Thoracic aorta (tissue), 2 donors: ENCODE measurements around the gene KCNN1. TPM values are rescaled to one million over a fixed set of nuclear protein-coding genes. Genes with fewer than 3 reads are reported as not detected.
"Not testable (repeated sequence)": the region's sequence is repeated elsewhere in the genome, so short reads cannot be mapped to it uniquely, and the experiment has no call there.

ENCODE experiments used
- ATAC-seq: fragments of 150-250 bp; one replicate; pipeline ENCODE4 v1.8.0; 2017; ENCODE audit warnings: low read depth; ENCODE audit not compliant: insufficient number of reproducible peaks, low FRiP score
- DNase-seq: peaks from one replicate; pipeline ENCODE4 v3.0.0-alpha.2; 2020; ENCODE audit warnings: low spot score
- H3K27ac ChIP-seq, 2 donors: fragments of 200-600 bp; sonication (generic); 1 replicate in 1 of 2; 2 replicates in 1 of 2; pipeline ENCODE4 v1.5.1; 2016; ENCODE audit warnings: mild to moderate bottlenecking in 2 of 2, moderate library complexity in 2 of 2
- H3K27me3 ChIP-seq: fragments of 200-600 bp; sonication (generic); replicated peaks from 2 replicates; pipeline ENCODE4 v1.6.0; 2016; ENCODE audit warnings: mild to moderate bottlenecking; ENCODE audit not compliant: insufficient read depth
- H3K36me3 ChIP-seq: fragments of 200-600 bp; sonication (generic); one replicate; pipeline ENCODE4 v1.5.1; 2016
- H3K4me1 ChIP-seq, 2 donors: fragments of 200-600 bp; sonication (generic); 1 replicate in 1 of 2; 2 replicates in 1 of 2; pipeline versions ENCODE4 v1.5.1 to v1.6.0; 2016; ENCODE audit warnings: low read depth in 2 of 2, mild to moderate bottlenecking in 1 of 2; ENCODE audit not compliant: control insufficient read depth in 1 of 2
- H3K4me3 ChIP-seq: fragments of 200-600 bp; sonication (generic); 2 replicates; pipeline ENCODE4 v1.5.1; 2016; ENCODE audit warnings: mild to moderate bottlenecking
- H3K9me3 ChIP-seq: fragments of 200-600 bp; sonication (generic); 2 replicates; pipeline ENCODE4 v1.5.1; 2016
- total RNA-seq, 2 donors: library from RNA; depleted of rRNA; stranded (reverse); fragments of >200 nt; gene quantifications; one replicate each; pipeline versions ENCODE4 v1.1.0 to v1.2.3, GENCODE V29; 2016
- TF ChIP-seq, protein P1 (sequence below): fragments of 200-600 bp; sonication (generic); IDR thresholded peaks from one replicate; pipeline ENCODE4 v1.5.1; 2019; ENCODE audit warnings: antibody characterized with exemption

The KCNN1 gene
- total RNA-seq, 2 donors from 2014 or later, result 0.99 TPM; not detected in 1

GRCh38 chr19:18002347-18002850, 35.5 kb downstream of the KCNN1 start:
- DNase-seq (no peak), ATAC-seq (no peak)
- Histone ChIP-seq H3K27me3 (no peaks in the 10 kb centered on the region), H3K9me3 (no peaks in the 10 kb centered on the region), H3K4me3 (peak overlapping the region; percentile 78), H3K27ac (peak overlapping the region; percentile 87 to 90), H3K4me1 (peaks cover 7 to 23% of the 10 kb centered on the region in 2 donors), H3K36me3 (no peaks in the 10 kb centered on the region)
- TF ChIP-seq, protein P1, sequence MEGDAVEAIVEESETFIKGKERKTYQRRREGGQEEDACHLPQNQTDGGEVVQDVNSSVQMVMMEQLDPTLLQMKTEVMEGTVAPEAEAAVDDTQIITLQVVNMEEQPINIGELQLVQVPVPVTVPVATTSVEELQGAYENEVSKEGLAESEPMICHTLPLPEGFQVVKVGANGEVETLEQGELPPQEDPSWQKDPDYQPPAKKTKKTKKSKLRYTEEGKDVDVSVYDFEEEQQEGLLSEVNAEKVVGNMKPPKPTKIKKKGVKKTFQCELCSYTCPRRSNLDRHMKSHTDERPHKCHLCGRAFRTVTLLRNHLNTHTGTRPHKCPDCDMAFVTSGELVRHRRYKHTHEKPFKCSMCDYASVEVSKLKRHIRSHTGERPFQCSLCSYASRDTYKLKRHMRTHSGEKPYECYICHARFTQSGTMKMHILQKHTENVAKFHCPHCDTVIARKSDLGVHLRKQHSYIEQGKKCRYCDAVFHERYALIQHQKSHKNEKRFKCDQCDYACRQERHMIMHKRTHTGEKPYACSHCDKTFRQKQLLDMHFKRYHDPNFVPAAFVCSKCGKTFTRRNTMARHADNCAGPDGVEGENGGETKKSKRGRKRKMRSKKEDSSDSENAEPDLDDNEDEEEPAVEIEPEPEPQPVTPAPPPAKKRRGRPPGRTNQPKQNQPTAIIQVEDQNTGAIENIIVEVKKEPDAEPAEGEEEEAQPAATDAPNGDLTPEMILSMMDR, result no peak

DNA sequence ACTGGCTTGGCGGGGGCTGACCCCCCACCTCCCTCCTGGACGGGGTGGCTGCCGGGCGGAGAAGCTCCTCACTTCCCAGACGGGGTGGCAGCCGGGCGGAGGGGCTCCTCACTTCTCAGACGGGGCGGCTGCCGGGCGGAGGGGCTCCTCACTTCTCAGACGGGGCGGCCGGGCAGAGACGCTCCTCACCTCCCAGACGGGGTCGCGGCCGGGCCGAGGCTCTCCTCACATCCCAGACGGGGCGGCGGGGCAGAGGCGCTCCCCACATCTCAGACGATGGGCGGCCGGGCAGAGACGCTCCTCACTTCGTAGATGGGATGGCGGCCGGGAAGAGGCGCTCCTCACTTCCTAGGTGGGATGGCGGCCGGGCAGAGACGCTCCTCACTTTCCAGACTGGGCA, 38.8 kb downstream of the KCNN1 start:
- peaks cover 5 to 43% of the 10 kb centered on the region in 2 donors for H3K4me1 ChIP-seq
- H3K27me3 ChIP-seq, ATAC-seq: not testable (repeated sequence)

DNA sequence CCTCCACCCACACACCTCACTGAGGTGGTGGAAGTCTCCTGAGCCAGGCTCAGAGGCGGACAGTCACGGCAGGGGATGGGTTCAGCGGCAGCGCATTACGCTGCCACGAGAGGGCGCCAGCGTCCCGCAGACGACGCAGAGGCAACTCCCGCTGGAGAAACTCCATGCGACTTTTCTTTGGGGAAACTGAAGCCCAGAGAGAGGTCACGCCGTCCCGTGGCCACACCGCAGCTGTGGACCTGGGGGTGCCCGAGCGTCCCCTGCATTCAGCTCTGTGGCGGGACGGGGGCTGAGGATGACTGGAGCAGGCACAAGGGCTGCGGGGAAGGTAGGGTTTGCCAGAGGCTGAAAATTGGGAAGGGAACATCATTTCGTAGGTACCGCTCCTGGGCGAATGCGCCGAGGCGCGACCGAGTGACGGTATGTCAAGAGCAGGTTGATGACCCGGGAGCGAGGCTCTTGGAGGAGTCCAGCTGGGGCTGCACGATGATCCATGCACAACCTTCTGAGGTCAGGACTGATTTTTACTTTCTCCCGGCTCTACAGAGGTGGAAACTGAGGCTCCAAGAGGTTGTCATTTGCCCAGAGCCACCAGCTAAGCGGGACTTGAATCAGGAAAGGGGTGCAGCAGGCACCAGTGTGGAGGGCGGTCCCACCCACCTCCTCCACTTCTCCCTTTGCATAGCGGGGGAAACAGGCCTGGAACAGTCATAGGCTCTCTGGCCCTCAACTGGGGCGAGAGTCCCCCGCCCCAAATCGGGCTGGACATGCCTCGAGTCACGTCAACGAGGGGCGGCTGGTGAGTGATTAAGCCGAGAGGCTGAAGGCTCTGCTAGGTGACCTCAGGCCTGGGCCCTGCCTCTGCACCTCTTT, 40.4 kb downstream of the KCNN1 start:
- Histone ChIP-seq H3K9me3 (no peaks in the 10 kb centered on the region), H3K27me3 (no peaks in the 10 kb centered on the region), H3K27ac (peak overlapping the region; percentile 79 to 89), H3K36me3 (peaks cover 29% of the 10 kb centered on the region), H3K4me3 (peak overlapping the region; percentile 76), H3K4me1 (peaks cover 5 to 34% of the 10 kb centered on the region in 2 donors)
- ATAC-seq, result peak; percentile 50
- DNase-seq, result no peak
- TF ChIP-seq, protein P1, result peak; percentile 97

More for the DNA sequence above, 38.8 kb downstream of the KCNN1 start:
- not testable (repeated sequence) for H3K27ac ChIP-seq, DNase-seq, H3K9me3 ChIP-seq, H3K4me3 ChIP-seq
- H3K36me3 ChIP-seq, result peaks cover 16% of the 10 kb centered on the region

- Histone ChIP-seq H3K9me3 (no peaks in the 10 kb centered on the region), H3K4me1 (peaks cover 12 to 28% of the 10 kb centered on the region in 2 donors), H3K27me3 (no peaks in the 10 kb centered on the region), H3K4me3 (peak within 1 kb of the TSS; percentile 76), H3K27ac (peak within 1 kb of the TSS; percentile 79 to 89), H3K36me3 (peaks cover 38% of the 10 kb centered on the region)
- peak; percentile 76 for DNase-seq
- TF ChIP-seq, protein P1, result no peak
- peak; percentile 75 for ATAC-seq
These were observed 41.2 kb downstream of the KCNN1 start, which contains the start of gene ARRDC2 for GRCh38 chr19:18007917-18008673. Gene ARRDC2, plus strand, starts transcription at chr19:18008170. Its CDS starts 141 bp downstream, at chr19:18008311.

DNA sequence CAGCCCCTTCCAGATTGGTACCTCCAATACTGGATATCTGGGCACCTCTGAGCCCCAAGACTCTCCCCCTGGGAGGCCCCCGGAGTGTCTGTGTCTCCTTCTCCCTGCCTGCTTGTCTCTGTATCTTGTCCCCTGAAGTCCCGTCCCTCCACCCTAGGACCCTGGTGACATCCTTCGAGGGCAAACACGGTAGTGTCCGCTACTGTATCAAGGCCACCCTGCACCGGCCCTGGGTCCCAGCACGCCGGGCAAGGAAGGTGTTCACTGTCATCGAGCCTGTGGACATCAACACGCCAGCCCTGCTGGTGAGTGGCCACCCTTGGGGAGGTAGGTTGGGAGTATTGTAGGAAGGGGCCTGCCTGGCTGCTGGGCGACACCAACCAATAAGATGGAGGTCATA, 41.9 kb downstream of the KCNN1 start:
- peaks cover 44% of the 10 kb centered on the region for H3K36me3 ChIP-seq
- H3K27ac ChIP-seq, result peak overlapping the region; percentile 16 to 89
- H3K27me3 ChIP-seq, result no peaks in the 10 kb centered on the region
- peak overlapping the region; percentile 76 for H3K4me3 ChIP-seq
- H3K9me3 ChIP-seq, result no peaks in the 10 kb centered on the region
- TF ChIP-seq, protein P1, result no peak
- no peak for DNase-seq
- no peak for ATAC-seq
- H3K4me1 ChIP-seq, result peaks cover 16 to 36% of the 10 kb centered on the region in 2 donors
